ENCODE results near the gene PICALM.
"Not testable (repeated sequence)": the region's sequence is repeated elsewhere in the genome, so short reads cannot be mapped to it uniquely, and the experiment has no call there.

PICALM gene

DNA sequence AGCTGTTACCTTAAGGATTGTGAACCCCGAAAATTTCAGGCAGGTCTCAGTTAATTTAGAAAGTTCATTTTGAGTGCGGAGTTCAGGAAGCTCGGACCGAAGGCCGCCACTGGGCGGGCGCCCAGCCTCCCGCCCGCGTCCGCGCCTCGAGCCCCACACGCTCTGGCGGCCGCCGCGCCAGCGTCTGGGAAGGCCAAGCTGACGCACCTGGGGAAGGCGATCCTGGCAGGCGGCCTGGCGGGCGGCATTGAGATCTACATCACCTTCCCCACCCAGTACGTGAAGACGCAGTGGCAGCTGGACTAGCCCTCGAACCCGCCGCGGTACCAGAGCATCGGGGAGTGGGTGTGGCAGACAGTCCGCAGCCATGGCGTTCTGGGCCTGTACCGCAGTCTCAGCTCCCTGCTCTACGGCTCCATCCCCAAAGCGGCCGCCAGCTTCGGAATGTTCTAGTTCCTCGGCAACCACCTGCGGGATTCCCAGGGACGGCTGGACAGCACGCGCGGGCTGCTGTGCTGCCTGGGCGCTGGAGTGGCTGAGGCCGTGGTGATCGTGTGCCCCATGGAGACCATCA lies 134.2 kb downstream of the PICALM start:
- no peak for DNase-seq

DNA sequence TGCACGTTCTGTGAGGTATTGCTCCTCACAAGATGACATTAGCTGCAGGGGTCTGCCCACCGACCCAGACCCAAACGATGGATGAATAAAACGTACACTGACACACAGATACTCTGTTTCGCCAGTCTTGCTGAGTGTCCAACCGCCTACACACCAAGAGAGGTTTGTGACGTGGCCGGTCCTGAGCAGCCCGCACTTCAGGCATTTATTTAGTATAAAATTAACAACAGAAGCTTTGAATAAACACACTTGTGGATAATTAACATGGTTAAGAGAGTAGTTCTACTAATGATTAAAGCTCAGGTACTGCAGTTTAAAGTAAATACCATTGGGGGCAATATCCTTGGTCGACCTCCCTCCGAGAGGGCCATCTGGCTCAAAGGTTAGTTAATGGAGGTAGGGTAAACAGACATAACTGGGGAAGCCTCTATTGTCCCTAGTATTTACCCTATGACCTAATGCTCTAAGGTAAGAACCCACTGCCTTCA lies 138.0 kb downstream of the PICALM start:
- DNase-seq = no peak

DNA sequence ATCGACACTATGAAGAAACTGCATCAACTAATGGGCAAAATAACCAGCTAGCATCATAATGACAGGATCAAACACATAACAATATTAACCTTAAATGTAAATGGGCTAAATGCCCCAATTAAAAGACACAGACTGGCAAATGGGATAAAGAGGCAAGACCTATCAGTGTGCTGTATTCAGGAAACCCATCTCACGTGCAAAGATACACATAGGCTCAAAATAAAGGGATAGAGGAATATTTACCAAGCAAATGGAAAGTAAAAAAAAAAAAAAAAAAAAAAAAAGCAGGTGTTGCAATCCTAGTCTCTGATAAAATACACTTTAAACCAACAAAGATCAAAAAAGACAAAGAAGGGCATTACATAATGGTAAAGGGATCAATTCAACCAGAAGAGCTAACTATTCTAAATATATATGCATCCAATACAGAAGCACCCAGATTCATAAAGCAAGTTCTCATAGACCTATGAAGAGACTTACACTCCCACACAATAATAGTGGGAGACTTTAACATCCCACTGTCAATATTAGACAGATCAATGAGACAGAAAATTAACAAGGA lies 142.2 kb downstream of the PICALM start:
- not testable (repeated sequence) for DNase-seq

DNA sequence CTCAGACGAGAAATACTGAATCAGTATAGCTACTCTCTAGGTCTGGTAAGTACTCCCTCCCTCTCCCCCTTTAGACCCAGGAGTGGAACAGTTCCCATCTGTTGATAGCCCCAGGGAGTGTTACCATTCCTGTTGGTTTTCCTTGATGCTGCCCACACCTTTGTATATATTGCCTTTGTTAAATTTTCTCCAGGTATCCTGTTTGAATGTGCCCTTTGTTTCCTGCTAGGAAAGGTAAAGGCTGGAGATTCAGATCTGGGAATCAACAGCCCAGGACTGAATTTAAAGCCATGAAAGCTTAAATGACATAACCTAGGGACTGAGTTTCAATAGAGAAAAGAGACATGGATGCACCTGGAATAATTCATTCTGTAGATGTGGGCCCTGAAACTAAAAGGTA lies 145.4 kb downstream of the PICALM start:
- DNase-seq = no peak

DNA sequence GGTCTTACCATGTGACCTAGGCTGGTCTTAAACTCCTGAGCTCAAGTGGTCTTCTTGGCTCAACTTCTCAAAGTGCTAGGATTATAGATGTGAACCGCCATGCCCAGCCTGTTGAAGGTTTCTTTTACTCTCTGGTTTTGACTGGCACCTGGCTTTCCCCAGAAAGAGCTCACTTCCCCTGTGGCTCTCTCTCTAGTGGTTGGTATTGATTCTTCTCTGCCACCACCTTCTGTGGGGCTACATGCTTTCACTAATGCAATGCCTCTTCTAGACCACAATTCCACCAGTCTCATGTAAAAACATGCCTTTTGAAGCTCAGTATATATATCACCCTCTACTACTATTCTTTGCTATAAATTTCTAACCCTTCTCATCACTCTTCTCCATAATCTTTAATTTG lies 146.5 kb downstream of the PICALM start:
- DNase-seq = no peak

DNA sequence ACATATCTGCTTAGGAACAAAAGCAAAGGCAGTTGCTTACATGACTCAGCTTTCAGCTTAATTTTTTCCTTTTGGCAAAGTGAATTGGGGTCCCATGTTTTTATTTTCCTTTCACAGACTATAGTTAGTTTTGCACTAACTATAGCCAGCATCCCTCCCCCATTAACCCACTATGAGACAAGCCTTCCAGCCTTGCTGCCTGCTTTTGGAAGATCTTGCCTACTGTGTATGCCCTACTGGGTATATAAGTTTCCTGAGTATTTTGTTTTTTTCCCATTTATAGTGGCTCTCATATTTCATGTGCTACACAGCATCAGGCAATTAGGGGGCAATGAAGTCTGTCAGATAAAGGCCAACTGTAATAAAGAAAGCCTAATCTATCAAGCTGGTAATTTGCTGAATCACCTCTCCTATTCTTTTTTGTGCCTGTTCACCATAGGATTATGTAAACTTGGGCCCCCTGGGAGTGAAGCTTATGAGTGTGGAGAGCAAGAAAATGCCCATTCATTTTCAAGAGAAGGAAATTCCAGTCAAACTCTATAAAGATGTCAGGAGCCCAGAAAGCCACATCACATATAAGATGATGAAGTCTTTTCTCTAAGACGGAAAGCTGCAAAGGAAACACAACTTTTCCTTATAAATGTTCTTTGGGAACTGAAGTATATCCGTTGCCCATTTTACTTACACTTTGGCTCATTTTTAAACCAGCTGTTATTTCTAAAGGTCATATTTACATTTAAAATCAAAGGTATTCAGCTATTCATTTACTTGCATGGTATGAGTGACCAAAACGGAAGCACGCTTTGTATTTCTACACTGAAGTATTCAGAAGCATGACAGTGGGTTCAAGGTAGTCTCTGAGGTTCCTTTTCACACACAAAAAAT lies 149.7 kb downstream of the PICALM start:
- DNase-seq = no peak

DNA sequence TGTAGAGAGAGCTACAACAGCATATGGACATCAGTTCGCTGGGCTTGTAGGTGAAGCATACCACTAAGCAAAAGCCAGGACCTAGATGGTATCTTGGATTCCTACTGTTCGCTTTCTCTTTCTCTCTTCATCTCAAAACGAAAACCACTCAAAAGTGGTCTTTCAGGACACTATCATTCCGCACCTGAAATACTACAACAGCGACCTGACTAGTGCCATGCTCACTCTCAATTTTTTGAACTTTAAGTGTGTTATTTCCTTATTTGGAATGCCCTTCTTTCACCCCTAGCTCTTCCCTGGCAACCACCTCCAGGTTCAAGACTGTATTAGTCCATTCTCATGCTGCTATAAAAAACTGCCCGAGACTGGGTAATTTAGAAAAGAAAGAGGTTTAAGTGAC lies 154.5 kb downstream of the PICALM start:
- no peak for DNase-seq

DNA sequence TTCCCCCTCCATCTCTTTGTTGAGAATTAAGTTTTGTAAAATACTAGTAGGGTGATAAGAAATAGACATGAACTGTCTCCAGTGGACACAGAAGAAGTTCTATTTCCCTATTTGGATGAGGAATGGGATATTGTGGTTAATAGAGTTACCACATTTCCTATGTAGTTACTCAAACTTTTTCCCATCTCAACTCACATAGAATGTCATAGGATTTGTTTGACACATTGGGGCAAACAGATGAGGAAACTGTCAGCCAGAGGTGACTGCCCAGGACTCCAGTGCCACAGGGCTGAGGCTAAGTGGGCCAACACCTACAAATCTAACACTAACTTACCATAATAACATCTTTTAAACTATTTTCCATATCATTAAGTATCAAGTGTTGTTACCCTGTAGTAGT lies 155.4 kb downstream of the PICALM start:
- no peak for DNase-seq

DNA sequence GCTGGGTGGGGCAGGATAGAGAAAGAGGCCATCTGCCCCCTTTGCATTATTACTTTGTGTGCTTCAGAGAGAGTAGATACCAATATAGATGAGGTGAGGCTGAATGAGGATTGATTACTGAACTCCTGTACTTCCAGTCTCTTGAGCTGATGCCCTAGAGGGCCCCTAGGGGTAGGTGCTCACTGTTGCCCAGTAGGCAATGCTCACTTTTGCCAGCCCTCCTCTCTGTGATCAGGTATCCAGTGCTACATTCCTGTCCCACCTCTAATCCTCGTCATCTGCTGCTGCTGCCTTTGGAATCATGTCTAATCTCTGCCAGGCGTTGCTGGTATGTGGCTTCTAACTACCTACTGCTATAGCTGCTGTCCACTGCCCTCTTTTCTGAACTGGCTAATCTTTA lies 156.5 kb downstream of the PICALM start:
- DNase-seq = no peak

Measured in SW 1271 (cell line).